HG02798 (cell line): Measurements from ENCODE around the gene ZXDC.

Experiments used
- ATAC-seq: cut with Tn5 transposase; IDR thresholded peaks from one replicate; pipeline ENCODE4 v1.9.1; 2021; ENCODE audit warnings: mild to moderate bottlenecking; ENCODE audit not compliant: unreplicated experiment, poor library complexity

The ZXDC gene

DNA sequence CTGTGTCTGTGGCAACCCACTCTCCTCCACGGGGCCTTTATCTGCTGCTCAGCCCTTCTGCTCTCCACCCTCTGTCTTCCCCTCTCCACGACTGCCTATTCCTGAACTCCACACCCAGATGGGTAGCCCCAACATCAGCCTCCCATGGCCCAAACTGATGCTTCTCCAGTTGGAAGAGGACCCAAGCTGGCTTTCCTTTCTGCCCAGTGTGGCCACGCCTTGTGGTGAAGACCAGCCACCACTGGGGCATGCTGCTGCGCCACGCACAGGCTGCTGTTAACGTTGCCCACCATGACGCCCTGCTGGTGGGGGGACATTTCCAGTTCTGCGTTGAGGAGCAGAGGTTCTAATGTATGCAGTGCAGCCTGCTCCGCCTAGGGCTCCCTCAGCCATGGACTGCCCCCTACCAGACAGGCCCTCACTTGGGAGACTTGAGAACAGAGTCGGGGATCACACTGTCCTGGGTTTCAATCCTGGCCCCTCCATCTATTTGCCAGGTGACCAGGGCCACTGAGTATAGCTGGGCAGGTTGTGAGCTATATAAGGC is 54.0 kb downstream of the ZXDC start:
- ATAC-seq: no peak

DNA sequence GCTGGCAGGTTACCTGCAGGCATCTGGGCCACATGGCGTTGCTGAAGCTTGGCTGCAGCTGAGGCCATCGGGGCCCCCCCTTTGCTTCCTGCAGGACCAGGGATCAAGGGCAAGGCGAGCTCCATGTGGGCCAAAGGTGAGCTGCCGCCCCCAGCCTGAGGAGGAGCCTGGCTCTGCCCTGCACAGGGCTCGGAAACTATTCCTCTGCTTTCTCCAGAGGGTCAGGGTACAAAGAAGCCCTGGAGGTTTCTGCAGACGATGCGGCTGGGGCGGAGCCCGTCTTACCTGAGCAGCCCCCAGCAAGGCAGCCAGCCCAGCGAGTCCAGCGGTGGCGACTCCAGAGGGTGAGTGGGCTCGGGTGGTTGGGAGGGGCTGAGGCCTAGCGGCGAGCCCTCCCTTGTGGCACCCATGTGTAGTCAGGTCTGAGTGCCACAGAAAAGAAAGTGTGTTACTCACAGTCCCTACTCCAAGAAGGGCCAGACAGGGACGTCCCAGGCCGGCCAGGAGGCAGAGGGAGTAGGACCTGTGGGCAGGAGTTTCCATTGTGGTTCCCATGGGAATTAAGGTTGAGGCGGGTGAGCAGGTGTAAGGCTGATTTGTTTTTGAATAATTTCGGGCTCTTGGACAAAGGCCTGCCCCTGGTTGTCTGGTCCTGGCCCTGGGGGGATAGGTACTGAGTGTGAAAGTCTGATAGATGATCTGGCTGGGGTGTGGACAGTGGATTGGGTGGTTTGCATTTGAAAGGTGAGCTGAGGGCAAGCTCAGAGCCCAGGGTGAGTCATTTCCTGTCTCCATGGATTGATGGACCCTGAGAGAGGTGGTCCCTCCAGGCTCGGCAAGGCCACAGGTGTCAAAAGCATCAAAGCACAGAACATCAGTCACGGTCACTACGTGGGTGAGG is 55.6 kb downstream of the ZXDC start:
- no peak for ATAC-seq

DNA sequence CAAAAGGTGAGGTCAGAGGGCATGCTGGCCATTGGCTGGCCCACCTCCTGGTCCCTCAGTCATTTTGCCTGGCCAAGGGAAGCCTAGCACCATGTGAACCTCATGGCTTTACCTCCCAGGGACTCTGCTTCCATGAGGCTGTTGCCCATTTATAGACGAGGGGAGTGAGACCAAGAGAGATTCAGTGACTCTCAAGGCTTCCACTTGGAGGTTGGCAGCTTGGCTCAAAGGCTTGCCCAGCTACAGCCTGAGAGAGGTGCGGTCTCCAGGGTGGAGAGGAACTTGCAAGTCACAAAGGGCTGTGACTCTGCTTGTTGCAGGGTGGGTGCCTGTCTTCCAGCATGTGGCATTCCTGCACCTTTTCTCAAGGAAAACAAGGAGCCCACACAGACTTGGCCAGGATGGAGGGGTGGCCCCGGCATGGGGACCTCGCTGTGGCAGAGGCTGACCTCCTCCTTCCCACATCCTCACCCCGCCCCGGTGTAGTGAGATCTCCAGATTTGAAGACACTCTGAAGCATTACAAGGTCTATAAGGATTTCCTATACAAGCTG is 56.5 kb downstream of the ZXDC start:
- ATAC-seq: no peak

DNA sequence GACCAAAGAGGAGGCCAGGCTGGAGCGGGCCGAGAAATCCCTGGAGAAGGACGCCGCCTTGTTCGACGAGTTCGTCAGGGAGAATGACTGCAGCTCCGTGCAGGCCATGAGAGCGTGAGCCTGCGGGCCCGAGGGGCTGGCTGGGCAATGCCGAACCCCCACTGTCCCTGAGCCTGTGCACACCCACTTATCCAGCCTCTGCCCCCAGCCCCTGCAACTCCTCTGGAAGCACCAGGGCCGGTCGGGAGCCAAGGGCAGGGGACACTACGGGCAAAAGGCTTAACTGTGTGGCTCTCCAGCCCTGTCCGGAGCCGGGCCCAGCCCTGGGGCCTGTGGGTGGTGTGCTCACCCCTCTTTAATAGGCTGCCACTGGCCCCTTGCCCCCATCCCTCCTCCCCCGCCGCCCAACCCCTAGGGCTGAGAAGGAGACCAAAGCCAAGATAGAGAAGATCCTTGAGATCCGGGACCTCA is 57.0 kb downstream of the ZXDC start:
- no peak for ATAC-seq

DNA sequence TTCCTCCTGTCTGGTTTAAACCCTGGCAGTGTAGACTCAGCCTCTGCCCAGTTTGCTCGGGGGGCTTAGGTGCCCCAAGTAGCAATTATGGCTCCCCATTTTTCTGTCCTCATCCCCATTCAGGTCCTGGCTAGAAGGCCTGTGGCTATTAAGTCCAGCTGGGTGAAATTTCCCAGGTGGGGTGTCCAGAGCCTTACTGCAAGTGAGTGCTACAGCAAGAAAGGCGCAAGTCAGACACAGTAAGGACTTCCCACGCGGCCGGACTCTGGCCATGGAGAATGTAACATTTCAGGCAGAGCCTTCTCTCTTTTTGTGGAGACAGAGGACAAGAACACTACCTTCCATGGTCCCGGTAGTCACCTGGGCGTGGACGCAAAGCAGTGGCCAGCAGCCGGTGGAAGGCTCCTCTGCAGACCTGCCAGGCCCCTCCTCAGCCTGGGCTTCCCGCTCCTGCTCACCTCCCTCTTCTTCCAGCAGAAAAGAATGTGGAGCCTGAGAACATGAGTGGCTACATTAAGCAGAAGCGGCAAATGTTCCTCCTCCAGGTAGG is 57.6 kb downstream of the ZXDC start:
- no peak for ATAC-seq

DNA sequence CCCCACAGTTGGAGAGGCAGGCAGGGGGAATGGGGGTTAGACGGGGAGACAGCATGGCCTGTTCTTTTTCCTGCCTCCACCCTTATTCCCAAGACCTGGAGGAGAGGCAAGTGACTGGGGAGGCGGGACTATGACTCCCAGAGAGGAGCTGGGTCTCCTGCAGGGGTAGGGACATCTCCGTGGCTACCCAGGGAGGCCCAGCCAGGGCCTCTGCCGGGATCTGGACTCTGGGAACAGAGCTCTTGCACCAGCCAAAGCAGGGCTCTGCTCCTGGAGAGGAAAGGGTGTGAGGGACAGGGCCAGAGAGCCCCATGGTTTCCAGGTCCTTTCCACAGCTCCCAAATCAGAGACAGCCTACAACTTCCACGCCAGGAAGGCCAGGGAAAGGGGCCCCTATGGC is 58.2 kb downstream of the ZXDC start:
- ATAC-seq: no peak

DNA sequence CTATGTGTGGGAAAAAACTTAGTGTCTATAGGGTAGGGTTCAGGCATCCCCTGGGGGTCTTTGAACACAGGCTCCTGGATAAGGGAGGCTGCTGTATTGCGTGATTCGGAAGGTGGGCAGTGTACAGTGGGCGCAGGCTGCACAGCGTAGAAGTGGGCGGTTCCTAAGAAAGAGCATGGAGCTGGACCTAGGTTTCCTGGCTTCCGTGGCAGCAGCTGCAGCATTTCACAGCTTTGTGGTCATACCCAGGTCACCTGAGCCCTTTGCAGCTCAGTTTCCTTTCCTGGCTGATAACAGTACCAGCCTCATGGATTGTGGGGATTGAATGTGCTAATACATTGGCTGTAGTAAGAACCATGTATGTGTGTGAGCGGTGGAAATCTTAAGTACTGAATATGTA is 58.7 kb downstream of the ZXDC start:
- no peak for ATAC-seq

DNA sequence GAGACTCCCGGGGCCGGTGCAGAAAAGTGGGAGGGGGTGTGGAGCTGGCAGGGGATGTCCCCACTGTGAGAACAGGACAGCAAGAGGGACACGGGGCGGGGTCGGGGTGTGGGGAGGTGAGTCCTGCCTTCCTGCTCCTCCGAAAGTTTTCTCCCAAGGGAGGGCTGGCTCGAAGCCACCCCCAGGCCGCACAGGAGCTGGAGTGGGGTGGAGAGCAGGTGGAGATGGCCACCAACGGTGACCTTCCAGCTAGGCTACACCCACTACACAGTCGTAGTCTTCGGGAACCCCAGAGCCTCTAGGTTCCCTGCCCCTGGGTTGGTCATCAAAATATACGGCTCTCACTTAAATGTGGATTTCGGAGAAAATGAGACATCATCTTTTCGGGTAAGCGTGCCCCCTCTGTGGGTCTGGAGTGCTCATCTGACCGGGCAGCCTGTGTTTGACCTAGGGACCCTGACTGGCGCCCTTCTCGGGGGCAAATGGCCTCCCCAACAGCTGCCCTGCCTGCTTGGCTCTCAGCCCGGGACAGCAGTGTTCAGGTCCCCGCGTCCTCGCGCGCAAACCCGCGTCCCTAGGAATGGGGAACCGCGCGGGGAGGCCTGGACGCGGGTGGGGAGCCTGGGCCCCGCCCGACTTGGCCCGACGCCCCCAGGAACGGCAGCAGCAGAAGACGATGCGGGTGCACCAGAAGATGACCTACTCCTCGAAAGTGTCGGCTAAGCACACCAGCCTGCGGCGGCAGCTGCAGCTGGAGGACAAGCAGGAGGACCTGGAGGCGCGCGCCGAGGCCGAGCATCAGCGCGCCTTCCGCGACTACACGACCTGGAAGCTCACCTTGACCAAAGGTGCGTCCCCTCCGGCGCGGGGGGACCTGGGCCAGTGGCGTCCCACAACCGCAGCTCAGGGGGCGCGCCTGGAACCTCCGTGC is 59.8 kb downstream of the ZXDC start:
- ATAC-seq: no peak

DNA sequence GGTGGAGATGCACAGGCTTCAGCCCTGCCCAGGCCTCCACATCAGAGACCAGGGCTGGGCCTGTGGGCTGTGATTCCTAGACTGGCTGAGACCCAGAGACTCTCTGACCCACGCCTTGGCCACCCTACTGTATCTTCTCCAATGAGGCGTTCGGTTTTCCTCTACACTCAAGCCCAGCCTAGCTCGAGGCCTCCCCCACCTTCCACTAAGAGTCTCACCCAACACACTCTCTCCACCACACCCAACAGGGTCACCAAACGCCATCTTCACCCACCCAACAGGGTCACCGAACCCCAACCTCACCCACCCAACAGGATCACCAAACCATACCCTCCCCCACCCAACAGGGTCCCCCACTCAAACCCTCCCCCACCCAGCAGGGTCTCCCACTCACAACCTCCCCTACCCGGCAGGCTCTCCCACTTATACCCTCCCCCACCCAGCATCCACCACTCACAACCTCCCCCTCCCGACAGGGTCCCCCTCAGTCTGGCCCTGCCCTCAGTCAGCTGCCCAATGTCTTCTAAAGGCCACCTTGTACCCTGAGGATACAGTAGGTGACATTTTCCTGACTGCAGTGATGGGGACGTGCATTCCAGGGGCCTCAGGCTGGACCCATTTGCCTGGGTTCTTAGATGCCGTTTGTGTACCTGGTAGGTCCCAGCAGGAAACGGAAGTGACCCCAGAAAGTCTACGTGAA is 60.6 kb downstream of the ZXDC start:
- ATAC-seq: no peak

DNA sequence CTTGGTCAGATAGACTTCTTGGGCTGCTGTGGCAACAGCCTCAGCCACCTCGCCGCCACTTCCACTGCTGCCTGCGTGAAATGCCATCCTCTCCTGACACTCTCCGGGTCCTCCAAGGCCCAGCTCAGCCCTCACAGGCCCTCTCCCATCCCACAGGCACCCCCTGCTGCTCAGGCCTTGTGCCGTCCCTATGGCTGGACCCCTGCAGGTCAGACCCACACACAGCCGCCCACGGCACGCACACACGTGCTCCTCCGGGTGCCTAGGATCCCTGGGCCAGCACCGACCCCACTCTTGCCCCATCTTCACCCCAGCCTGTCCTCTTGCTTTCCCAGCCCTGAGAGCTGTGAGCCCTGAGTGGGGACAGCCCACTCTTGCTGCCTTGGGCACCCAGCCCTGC is 61.3 kb downstream of the ZXDC start:
- no peak for ATAC-seq

DNA sequence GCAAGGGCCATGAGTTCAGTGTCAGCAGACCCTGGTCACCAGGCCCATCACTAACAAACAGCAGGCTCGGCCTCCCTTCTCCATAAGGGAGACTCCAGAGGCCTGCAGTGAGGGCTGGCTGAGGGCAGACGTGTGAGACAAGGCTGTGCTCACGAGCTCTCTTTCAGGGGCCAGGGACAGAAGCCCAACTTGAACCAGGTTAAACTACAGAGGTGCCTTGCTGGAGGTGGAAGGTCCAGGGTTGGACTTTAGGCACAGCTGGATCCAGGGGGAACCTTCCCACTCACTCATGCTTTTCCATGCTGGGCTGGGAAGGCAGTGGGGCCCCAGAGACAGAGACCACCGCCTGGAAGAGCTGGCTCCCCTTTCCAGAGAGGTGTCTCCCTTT is 62.0 kb downstream of the ZXDC start:
- no peak for ATAC-seq

DNA sequence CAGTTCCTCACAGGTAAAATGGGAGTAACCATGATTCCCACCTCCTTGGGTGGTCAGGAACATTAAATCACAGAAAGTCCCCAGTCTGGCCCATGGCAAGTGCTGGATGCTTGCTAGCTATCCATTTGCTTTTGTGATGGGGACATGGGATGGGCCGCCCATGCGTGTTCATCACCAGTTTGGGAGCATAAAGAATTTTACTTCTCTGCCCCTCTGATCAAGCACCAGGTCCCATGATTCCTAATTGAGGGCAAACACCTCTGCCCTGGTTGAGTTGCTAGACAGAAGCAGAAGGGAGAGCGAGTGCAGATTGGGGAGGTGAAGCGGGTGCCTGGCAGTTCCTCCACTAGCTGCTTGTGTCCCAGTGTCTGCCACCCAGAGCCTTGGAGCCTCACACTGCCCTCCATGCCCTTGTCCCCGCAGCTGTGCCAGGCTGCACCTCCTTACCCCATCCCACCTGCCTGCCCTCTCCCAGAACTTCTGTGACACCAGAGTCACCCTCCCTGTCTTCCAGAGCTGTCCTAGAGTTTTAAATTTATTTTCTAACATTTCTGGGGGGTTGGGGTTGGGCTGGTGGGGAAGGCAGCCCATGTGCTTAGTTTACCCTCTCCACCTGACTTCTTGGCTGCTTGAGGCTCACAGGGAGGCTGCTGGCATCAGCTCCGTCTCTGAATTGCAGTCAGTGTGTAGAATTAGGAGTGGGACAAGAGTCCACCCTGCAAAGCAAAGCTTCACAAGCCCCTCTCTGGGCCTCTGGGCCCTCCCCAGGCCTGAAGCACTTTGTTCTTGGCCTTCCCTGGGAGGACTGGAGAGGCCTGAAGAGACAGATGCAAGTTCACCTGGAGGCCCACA is 62.6 kb downstream of the ZXDC start:
- ATAC-seq: no peak

DNA sequence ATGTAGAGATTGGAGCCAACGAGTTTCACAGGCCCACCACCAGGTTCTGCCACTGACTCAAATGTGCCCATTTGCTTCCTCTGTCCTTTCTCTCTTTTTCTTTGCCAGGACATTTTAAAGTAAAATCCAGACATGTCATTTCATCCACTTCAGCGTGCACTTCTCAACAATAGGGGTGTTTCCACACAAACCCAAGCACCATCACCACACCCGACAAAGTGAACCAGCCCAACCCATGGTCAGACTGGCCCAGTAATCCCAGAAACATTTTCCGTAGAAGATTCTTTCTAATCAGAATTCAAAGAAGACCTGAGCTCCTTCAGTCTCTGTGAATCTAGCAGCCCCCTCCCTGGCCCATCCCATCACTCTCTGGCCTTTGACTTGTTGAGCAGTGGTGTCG is 67.6 kb downstream of the ZXDC start:
- ATAC-seq: no peak

DNA sequence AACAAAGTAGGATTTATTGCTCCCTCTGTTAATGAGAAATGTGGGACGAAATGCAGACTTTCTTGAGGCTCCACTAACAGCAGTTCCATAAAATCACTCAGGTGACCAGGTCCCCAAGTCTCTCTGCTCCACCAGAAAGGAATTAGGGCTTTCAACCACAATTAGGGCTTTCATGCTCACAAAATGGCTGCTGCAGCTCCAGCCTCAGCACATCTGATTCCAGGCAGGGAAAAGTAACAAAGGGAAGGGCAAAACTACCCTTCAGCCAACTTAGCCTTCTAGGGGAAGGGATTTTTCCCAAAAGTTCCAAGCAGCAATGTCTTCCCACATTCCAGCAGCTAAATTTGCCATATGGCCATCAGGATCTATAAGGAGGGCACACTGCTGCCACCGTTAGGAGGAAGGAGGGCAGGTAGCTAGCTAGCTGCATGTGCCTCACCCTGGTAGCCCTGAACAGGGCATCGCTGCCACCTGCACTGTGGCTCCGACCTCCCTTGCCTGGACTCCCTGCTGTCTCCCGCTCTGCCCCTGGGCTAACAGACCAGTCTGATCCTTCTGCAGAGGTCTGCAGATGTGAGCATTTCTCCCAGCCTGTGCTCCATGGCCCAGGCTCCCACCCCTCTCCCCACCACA is 68.2 kb downstream of the ZXDC start:
- no peak for ATAC-seq

DNA sequence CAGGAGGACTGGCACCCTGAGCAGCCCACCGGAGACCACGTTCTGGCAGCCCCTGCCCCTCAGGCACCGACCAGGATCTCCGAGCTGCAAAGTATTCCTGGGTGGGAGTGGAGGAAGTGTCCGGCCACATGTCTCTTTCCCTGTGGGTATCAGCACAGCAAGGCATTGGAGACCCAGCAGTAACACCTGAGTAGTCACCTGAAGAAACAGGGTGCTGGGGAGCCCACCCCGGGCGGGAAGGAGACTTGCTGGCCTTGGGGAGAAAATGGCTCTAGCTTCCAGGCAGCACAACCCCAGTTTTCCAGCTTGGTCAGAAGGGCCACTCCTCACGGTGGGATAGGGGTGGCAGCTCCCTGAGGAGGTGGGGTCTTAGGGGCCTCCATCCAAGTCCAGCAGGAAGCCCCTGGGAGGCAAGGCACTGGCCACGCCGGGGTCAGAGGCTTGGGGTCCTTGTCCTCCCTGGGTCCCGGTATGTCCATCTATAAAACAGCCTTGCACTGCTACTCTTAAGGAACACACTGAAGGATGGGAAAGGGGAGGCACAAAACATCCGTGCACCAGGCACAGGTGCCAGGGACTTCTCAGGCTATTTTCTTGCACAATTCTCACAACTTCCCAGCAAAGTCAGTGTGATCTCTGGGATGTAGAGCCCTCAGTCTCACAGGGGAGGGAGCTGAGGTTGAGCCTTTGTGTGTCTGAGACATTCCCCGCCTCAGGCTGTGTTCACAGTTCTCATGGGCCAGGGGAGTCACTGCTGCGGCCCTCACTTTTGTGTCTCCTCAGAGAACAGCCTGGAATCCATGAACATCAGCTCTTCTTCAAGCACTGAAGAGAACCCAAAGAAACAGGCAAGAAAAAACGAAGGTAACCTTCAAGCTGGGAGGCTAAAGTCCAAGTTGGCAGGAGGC is 69.0 kb downstream of the ZXDC start:
- no peak for ATAC-seq

DNA sequence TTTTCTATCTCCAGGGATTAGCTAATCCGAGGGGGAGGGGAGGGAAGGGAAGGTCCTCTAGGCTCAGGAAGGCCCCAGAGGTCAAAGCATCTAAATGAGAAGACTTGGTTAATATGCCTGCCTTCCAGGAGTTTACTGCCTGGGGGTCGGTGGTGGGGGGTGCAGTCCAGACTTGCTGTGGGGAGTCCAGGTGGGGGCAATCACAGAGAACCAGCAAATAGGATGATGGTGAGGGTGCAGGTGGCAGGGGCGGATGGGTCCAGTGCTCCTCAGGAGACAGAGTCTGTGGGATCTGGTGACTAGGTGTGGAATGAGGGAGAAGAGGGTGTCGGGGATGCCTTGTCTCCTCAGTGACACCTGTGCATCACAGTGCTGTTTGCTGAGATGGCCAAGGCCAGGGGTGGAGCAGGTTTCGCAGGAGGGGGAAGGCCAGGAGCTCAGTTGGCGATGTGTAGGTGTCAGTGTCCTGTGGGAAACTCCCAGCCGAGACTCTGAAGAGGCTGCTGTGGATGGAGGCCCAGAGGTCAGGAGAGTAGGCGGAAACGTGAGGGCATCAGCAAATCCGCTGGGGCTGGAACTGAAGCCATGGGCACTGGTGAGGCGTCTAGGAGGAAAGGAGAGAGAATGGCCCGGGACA is 72.9 kb downstream of the ZXDC start:
- no peak for ATAC-seq

DNA sequence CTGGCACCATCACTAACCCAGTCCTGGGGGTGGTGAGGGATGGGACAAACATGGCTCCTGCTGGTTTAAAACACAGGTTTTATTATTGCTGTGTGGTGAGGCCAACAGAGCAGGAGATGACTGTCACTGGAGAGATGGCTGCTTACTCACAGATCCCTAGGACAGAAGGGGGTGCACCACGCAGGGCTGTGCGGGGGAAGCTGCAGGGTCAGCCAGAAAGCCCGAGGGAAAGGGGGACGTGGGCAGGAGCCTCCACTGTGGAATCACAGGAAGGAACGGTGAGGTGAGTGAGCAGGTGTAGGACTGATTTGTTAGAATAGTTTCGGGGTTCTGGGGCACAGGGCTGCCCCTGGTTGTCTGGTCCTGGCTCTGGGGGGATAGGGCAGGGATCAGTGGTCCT is 73.5 kb downstream of the ZXDC start:
- ATAC-seq: no peak
